GM21390 (cell line): ENCODE results near the gene CEP104.
"Not testable (repeated sequence)": the region's sequence is repeated elsewhere in the genome, so short reads cannot be mapped to it uniquely, and the experiment has no call there.

Experiments used
- ATAC-seq: cut with Tn5 transposase; IDR thresholded peaks from one replicate; pipeline ENCODE4 v1.9.1; 2021; ENCODE audit not compliant: unreplicated experiment

CEP104 gene

DNA sequence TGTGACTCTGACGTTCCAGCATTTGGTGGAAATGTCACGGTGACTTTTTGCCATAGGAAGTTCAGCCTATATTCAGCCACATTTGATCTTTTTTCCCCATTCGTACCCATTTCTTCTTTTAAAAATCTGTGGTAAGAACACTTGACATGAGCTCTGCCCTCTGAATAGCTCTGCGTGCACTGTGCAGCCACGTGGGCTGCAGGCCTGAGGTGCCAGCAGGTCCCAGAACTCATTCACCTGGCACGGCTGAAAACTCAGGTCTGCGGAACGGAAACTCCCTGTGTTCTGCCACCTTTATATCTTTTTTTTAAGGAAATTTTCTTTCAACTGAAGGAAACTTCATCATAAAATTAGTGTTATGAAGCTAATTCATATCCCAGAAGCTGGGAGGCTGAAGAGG is 28.6 kb downstream of the CEP104 start:
- no peak for ATAC-seq

DNA sequence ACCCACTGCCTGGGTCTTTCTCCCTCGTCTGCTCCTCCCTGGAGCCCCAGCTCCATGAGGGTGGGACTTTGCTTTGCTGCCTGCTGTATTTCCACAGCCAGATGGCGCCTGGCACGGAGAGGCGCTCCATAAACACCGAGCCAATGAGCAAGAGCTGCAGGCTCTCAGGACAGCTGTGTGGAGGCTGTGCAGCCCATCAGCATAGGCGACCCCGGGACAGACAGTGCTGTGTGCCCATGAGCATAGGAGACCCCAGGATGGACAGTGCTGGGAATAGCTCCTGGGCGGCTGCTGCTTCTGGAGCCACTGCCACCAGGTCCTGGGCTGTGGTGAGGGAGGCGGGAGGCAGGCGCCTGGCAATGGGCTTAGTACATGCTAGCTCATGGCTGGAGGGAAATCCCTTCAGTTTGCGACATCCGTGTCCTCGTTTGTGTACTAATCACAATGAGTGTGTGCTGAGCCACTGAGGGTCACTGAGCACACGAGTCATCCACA is 29.2 kb downstream of the CEP104 start:
- ATAC-seq = no peak

DNA sequence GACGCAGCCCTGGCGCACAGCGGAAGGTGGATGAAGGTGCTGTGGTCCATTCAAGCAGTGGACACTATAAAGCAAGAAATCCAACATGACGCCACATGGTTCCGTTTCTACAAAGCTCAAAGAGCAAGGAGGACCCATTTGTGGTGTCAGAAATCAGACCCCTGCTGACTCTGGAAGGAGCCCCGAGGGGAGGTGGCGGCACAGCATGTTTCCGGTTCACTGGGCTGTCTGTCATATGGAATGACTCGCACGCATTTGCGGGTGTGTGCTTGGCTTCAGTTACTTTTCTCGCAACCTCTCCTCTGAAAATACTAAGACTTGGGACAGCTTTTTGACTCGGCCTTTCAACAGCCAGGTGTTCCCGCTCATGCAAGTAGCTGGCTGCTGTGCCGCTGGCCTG is 31.7 kb downstream of the CEP104 start:
- ATAC-seq = no peak

DNA sequence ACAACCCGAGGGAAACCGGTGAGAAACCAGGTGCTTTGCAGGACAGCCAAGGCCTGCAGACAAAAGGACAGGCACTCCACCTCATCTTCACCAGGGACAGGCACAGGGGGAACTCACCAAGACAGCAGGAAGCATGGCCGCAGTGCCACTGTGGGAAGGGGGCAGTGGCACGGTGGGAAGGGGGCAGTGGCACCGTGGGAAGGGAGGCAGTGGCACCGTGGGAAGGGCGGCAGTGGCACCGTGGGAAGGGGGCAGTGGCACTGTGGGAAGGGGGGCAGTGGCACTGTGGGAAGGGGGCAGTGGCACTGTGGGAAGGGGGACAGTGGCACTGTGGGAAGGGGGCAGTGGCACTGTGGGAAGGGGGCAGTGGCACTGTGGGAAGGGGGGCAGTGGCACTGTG is 32.4 kb downstream of the CEP104 start:
- ATAC-seq = no peak

DNA sequence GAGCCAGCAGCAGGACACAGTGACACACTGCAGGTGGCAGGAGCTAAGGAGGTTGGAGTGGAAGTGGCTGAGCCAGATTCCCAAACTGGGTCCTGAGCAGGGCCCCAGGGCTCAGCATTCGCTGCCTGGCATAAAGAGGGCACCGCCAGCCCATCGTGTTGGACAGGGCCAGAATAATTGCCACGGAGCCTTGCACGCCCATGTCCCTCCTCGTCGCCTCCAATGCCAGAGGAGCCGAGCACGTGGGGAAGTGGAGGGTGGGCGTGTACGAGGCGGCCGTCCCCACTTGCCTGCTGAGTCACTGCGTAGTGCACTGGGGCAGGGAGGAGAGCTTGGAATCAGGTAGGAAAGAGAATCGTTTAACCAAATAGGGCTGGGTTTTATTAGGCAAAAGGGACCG is 34.6 kb downstream of the CEP104 start:
- no peak for ATAC-seq

DNA sequence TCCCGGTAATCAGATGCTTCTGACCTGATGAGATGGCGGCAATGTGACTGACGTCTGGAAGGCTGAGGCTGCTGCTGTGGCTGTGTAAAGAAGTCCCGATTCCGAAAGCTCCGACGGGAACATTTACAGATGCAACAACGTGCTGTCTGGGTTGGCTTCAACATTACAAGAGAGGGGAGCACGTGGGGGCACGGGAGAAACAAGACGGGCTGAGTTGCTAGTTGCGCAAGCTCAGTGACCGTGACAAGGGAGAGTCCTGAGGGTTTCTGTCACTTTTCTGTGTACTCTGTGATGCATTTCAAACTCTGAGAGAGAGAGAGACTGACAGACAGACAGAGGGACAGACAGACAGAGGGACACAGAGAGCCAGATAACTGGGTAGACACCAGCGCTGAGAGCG is 35.1 kb downstream of the CEP104 start:
- ATAC-seq = no peak

DNA sequence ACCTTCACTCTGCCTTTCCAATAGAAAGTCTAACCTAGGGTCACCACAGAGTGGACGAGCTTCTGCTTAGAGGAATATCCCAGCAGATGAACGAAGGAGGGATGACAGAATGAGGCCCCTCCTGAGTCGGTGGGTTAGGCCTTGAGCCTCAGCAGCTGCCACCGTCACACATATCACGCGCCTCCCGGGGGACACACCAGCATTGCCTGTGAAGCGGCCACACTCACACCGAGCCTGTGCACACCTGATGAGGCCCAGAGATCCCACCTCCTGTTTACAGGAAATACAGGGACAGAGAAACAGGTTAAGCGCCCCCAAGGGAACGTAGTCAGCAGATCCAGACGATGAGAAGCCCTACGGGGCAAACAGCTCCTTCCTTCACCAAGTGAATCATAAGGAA is 35.6 kb downstream of the CEP104 start:
- no peak for ATAC-seq

DNA sequence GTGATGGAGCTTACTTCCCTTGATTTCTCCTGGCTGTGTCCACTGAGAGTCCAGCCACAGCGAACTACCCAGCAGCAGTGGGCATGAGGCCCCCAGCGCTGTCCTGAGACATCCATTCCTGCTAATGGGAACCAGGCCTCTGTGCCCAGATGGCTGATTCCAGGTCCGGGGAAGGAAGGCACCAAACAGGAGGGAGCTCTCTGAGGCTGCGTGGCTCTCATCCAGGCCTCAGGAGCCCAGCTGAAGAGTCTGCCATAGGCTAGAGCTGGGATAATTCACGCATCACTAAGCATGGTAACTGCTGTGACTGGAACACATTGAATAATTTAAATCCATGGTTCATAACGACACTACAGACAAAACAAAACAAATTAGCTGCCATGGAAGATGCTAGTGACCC is 36.0 kb downstream of the CEP104 start:
- no peak for ATAC-seq

DNA sequence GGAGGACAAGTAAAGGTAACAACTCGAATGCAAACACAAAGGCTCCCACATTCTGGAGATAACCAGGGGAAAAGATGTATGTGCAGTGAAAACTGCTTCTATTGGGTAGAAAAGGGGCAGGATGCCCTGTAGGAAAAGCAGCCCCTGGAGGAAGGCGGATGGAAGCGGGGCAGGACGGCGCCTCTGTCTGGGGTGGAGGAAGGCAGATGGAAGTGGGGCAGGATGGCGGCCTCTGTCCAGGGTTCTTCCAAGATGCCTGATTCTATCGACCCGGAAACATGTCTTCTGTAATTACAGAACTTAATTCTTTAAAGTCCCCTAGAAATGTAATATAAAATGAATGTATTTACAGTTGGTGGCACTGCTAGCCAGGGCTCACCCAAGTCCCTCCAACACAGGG is 36.7 kb downstream of the CEP104 start:
- ATAC-seq = no peak

DNA sequence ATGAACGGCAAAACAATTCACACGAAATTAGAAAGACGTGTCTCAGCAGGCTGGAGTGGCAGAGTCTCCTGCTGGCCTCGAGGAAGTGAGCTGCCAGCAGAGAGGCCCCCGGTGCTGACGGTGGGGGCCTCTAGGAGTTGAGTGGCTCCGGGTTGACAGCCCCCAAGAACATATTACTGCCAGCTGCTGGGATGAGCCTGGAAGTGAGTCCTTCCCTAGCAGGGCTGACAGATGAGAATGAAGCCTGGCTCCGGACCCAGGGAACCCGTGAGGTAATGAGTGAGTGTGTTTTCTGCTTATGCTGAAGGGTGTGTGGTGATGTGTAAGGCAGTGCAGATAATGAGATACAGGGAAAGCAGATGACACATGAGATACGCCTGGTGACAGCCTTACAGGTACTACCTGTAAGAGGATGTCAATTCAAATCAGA is 37.2 kb downstream of the CEP104 start:
- ATAC-seq = no peak

DNA sequence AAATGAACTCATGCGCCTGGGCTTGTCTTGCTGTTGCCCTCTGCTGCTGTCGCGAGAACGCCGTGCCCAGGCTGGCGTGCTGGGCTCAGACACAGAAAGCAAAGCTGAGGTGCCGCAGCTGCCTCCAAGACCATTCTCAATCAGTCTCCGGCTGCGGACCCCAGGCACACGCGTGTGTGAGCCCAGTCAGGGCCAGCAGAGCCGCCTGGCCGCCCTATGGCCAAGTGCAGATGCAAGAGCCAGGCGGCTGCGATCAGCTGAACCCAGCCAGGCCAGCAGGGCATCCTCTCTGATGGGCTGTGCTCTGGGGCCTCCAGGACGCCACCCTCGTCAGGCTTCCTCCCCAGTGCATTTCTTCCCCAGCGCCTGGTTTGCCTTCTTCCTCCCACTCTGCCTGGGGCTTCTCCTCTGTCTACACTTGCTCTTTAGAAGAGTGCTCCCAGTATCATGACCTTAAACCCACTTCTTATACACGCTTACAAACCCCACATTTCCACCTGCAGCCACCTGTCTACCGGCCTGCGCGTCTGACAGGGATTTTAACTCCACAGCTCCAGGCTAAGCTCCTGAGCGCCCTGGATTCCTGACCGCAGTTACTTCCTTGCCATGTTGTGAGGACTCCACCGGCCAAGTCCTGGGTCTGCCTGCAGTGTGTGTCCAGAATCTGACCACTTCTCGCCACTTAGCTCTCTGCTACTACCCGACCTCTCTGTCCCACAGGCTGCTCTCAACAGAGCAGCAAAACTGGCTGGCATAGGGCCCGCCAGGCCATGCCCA is 39.0 kb downstream of the CEP104 start:
- no peak for ATAC-seq

DNA sequence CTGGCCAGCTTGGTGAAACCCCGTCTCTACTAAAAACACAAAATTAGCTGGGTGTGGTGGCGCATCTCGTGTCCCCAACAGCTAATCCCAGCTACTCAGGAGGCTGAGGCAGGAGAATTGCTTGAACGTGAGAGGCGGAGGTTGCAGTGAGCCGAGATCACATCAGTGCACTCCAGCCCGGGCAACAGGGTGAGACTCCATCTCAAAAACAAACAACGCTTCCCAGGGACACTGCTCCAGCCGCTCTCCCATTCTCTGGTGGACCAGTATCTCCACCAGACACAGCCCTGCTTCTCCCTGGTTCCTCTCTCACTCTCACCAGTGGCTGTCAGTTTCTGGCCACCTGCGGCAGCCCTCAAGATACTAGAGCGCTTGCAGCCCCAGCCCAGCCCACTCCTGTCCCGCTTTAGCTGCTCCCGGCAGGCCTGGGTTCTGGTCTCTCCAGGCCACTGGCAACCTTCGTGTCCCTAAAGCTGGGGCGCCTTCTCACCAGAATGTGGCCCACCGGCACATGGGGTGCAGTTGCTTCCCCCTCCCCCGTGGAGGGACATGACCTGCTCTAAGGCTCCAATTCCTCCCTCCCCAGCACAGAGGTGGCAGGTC is 39.8 kb downstream of the CEP104 start:
- no peak for ATAC-seq

DNA sequence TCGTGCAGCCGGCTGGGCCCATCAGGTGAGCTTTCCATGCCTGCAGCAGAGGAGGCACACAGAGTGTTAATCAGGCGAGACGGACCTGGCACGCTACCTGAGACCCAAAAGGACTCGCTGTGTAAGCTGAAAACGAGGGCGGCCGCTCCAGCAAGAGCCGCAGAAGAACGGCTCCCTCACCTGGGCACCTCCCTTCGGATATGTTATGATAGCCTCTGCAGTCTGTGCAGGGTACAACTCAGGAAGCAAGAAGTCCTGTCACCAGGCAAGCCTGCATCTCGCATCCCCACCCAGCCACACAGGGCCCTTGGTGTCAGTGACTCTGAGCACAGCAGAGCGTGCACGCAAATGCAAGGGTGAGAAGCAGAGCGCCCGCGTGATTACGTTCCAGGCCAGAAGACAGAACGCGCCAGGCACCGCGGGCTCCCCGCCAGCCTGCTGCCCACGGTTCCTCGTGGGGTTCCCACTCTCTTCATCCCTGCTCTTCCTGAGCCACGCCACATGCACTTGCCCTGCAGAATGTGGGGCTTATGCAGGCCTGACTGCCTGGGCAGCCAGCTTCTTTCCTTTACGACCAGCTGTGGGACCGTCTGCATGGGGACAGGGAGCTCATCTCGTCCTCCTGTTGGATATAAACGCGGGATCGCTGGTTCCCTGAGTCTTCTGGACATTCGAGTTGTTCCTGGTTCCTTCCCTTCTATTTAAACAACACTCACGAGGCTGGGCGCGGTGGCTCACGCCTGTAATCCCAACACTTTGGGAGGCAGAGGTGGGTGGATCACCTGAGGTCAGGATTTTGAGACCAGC is 40.5 kb downstream of the CEP104 start:
- ATAC-seq = no peak

DNA sequence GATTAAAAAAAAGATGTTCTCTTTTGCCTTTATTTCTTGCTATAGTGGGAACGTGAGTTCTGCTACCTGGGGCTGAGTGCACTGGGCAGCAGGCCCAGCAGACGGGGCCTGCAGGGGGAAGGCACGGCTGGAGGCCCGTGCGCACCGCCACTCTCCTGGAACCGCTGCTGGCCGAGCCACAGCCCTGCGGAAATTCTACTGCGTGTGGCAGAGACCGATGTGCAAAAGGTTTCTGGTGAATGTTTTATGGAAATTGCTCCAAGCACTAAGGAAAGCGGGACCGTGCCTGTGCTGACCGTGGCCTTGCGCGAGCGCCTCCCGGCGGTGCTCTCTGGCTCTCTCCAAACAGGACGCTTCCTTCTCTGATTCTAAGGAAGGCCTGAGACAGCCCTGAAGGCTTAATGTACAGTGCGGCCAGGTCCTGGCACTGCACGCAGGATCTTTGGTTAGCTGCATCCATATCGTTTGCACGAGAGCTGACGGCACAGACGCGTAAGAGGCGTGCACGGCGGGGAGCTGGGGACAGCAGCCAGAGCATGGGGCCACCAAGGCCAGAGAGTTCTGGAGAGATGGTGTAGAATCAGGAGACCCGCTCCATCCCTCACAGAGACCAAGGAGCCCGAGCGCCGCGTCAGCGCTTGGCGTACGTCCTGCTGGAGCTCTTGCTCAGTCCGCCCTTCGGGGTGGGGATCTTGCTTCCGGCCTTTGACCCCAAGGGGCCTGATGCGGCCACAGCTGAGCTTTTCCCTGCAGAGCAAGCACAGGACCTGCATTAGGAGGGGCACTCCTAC is 42.0 kb downstream of the CEP104 start:
- no peak for ATAC-seq

DNA sequence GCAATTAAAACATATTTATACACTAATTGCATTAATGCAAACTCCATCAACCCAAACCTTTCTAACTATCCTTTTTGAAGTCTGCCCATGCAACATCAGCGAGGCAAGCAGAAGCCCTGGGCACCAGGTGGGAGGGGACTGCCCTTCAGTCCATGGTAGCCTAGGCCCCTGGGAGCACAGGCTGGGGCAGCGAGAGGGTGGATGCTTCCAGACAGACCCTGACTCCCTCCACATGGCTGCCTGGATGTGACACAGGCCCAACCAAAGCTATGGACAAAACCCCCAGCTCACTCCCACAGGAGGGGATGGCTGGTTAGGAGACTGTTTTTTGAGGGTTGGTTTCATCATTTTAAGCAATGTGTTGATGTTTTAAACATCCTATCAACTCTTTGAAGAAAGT is 42.9 kb downstream of the CEP104 start:
- ATAC-seq = no peak

DNA sequence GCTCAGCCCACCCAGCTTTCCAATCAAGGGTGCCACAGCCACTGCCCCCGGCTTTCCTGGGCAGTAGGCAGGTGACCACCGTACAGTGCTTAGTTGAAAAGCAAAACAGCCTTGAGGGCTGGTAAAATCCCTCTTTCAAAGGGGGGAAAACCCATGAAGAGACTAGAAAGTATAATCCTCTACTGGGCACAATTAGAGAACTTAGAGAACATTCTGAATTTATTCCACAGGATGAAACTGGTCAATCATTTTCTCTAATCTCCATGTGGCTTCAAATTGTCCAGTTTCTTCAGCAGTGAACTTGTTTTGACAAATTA is 45.5 kb downstream of the CEP104 start:
- ATAC-seq = no peak

DNA sequence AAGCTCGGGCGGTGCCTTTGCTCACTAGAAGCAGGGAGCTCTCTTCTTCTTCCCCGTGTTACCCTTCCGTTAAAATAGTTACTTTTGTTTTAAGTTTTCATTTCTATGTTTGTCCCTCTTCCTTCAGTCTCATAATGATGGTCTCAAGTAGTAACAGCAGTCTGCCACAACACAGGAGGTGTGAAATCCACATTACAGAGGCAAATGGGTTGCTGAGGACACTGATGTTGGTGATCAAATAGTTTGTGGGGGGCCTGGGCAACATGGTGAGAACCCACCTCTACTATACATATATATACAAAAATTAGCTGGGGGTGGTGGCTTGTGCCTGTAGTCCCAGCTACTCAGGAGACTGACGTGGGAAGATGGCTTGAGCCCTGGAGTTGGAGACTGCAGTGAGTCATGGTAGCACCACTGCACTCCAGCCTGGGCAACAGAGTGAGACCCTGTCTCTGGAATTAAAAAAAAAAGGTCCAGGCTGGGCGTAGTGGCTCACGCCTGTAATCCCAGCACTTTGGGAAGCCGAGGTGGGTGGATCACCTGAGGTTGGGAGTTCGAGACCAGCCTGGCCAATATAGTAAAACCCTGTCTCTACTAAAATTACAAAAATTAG is 46.8 kb downstream of the CEP104 start:
- not testable (repeated sequence) for ATAC-seq

DNA sequence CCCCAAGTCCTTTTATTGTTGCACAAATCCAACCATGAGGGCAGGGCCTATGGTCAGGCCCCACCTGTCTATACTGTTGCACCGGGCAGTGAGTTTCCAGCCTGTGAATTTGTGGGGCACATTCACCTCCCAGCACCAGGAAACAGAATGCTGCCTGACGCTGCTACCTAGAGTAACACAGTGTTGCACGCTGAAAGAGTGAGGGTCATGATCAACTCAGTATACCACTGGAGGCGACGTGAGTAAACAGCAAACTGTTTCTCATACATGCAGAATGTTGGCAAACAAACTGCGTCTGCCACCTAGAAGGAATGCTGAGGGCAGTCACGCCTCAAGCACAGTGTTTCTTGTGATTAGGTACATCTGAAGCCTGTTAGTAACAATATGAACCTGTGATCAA is 47.3 kb downstream of the CEP104 start:
- no peak for ATAC-seq

DNA sequence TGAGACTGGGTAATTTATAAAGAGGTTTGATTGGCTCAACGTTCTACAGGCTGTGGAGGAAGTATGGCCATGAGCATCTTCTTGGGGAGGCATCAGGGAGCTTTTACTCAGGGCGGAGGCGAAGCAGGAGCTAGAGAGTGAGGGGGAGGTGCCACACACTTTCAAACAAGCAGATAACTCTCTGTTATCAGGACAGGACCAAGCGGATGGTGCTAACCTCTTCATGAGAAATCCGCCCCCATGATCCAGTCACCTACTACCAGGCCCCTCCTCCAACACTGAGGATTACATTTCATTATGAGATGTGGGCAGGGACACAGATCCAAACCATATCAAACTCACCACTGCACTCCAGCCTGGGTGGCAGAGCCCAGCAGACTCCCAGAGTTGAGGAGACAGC is 49.2 kb downstream of the CEP104 start:
- ATAC-seq = no peak

DNA sequence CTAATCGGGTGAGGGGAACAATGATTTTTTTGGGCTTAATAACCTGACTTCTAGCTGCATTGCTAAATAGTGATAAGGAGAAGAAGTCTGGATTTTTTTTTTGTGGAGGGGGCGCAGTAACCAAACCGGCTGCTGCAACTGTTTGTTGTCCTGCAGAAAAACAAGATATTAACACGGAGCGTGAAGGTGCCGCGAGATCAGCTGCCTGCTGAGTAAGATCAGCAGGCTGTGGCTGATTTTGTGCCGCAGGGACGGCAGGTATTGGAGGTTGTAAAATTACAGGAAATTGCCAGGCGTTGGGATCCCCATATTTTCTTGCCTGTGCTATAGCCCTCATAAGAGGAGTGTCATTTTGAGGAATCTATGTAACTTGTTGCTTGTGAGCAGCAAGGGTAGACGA is 52.0 kb downstream of the CEP104 start:
- no peak for ATAC-seq

DNA sequence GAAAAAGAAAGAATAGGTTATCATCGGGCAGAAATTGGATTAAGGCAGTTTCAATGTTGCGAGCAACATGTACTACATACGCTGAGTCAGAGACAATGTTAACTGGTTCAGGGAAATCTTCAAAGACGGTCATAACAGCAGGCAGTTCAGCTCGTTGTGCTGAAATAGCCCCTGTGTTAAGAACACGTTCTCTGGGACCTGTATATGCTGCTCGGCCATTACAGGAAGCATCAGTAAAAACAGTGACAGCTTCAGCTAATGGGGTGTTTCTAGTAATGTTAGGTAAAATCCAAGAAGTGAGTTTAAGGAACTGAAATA is 52.4 kb downstream of the CEP104 start:
- ATAC-seq = not testable (repeated sequence)
